Ovary (tissue), 9 donors: ENCODE measurements around the gene HNRNPA1. TPM values are rescaled to one million over a fixed set of nuclear protein-coding genes. Genes with fewer than 3 reads are reported as not detected.

Source experiments
- DNase-seq, 5 donors: peaks; one replicate each; pipeline ENCODE4 v3.0.0-alpha.2; 2019 to 2020
- H3K27ac ChIP-seq, 2 donors: fragments of 200-600 bp; one replicate each; pipeline versions ENCODE4 v1.5.1 to v1.8.0; 2019 to 2022
- H3K27me3 ChIP-seq: fragments of 200-600 bp; one replicate; pipeline ENCODE4 v1.8.0; 2022
- H3K36me3 ChIP-seq: fragments of 200-600 bp; sonication (generic); one replicate; pipeline ENCODE4 v1.5.1; 2019
- H3K4me1 ChIP-seq: one replicate; pipeline ENCODE4 v1.8.1; 2013; ENCODE audit warnings: mild to moderate bottlenecking, moderate library complexity; ENCODE audit not compliant: insufficient read depth
- H3K4me3 ChIP-seq: fragments of 200-600 bp; sonication (generic); one replicate; pipeline ENCODE4 v1.5.1; 2017
- H3K9me3 ChIP-seq, 2 donors: fragments of 200-600 bp in 1 of 2; sonication (generic) in 1 of 2; one replicate each; pipeline versions ENCODE4 v1.5.1 to v1.8.1; 2013 to 2019; ENCODE audit warnings: mild to moderate bottlenecking in 1 of 2, moderate library complexity in 1 of 2
- CTCF ChIP-seq, 3 donors: fragments of 450-650 bp in 2 of 3; fragments of 200-600 bp in 1 of 3; IDR thresholded peaks; one replicate each; pipeline versions ENCODE4 v1.5.1 to v1.8.0; 2016 to 2022; ENCODE audit warnings: antibody characterized with exemption in 3 of 3, mild to moderate bottlenecking in 1 of 3
- EP300 ChIP-seq: sonication (generic); formaldehyde crosslinking; IDR thresholded peaks from one replicate; pipeline ENCODE4 v1.6.1; 2017; ENCODE audit warnings: antibody characterized with exemption
- POLR2A ChIP-seq: fragments of 450-650 bp; IDR thresholded peaks from one replicate; pipeline ENCODE4 v1.6.1; 2017; ENCODE audit warnings: antibody characterized with exemption, mild to moderate bottlenecking, moderate library complexity
- WGBS, 3 donors: extraction: QIAGEN DNeasy Blood & Tissue Kit in 1 of 3; methylation state at CpG; one replicate each; pipeline versions ENCODE4 v1.1.5 to v1.1.7; 2013 to 2017; 5-methylcytosine and 5-hydroxymethylcytosine counted together
- intact Hi-C, 4 donors: fragments of 100-400 bp; cut with DNase I; formaldehyde crosslinking; loops; one replicate each; pipeline versions ENCODE4 v1.11.0 to v1.15.1; 2022 to 2023
- polyA plus RNA-seq, 2 donors: library from polyadenylated mRNA; stranded (reverse); fragments of 200-250 nt in 1 of 2; fragments of 350-450 nt in 1 of 2; fragmentation: Illumina TruSeq in 1 of 2; extraction: RNeasy Lipid Tissue Mini Kit (QIAGEN cat#74804) in 1 of 2; gene quantifications; one replicate each; pipeline ENCODE4 v1.2.3, GENCODE V29; 2013 to 2014
- total RNA-seq, 7 donors: library from RNA; depleted of rRNA in 2 of 7; stranded (reverse); fragments of >200 nt in 2 of 7; fragmentation: NEBNext Ultra II Directional in 3 of 7; extraction: Animal tissue kit (Norgen Biotek cat#: 25700) in 3 of 7; gene quantifications; one replicate each; pipeline versions ENCODE4 v1.1.0 to v1.2.4, GENCODE V29; 2016 to 2023
- donor health status: DM: no; HTN: no; CAD: no; lungs with moderate emphysema.
- donor health status: DM: no; HTN: no; CAD: no.
- donor health status: Bipolar disorder and iron deficiency.
- donor health status: DM: yes; HTN: yes; CAD: no.
- donor health status: DM: no; HTN: no; CAD: no.
- donor health status: DM: yes; HTN: yes; CAD: no.

HNRNPA1 gene
- total and polyA plus RNA-seq, 9 donors, result 586 to 2,586 (median 2,385) TPM

GRCh38 chr12:54258201-54258681 lies 22.3 kb upstream of the HNRNPA1 start:
- intact Hi-C loops, result loop anchor here in 1 of 4 donors (10.0 kb wide), 1 partner anchor 67 kb away; the partner anchor contains the start of gene COPZ1
- H3K36me3 ChIP-seq, result no peaks in the 10 kb centered on the region
- H3K4me3 ChIP-seq, result no peak overlapping the region
- DNase-seq, result no peak
- no peak for TF ChIP-seq CTCF (IDR thresholded peaks at IDR 0.05)
- no peak for TF ChIP-seq EP300
- no peak for TF ChIP-seq POLR2A
- peak overlapping the region in 1 of 2 donors; percentile 42 for H3K27ac ChIP-seq
- peaks cover 5% of the 10 kb centered on the region for H3K4me1 ChIP-seq
- H3K9me3 ChIP-seq, result no peaks in the 10 kb centered on the region
- no peaks in the 10 kb centered on the region for H3K27me3 ChIP-seq

GRCh38 chr12:54259194-54260011 lies 21.1 kb upstream of the HNRNPA1 start:
- TF ChIP-seq EP300, result no peak
- no peak for TF ChIP-seq POLR2A
- no peak for TF ChIP-seq CTCF (IDR thresholded peaks at IDR 0.05)
- H3K27me3 ChIP-seq, result no peaks in the 10 kb centered on the region
- H3K36me3 ChIP-seq, result no peaks in the 10 kb centered on the region
- DNase-seq, result peak; percentile 77 to 88 (median 86)
- H3K27ac ChIP-seq, result peak overlapping the region in 1 of 2 donors; percentile 42
- WGBS, 3 donors, result 3 to 4% (median 4%) methylated on average over 11 of the region's 11 CpGs
- H3K9me3 ChIP-seq, result no peaks in the 10 kb centered on the region
- intact Hi-C loops, result loop anchor here in 1 of 4 donors (10.0 kb wide), 1 partner anchor 65 kb away; the partner anchor contains the start of gene COPZ1
- H3K4me1 ChIP-seq, result peaks cover 5% of the 10 kb centered on the region
- peak overlapping the region; percentile 5 for H3K4me3 ChIP-seq

- no peak for TF ChIP-seq CTCF (IDR thresholded peaks at IDR 0.05)
- TF ChIP-seq EP300, result no peak
- TF ChIP-seq POLR2A, result no peak
- peaks cover 5% of the 10 kb centered on the region for H3K4me1 ChIP-seq
- intact Hi-C loops, result no loop called here
- H3K27ac ChIP-seq, result peak overlapping the region in 1 of 2 donors; percentile 47
- DNase-seq, result no peak
- whole genome bisulfite sequencing, 3 donors, result 12 to 17% (median 16%) methylated on average over 5 of the region's 5 CpGs
- H3K9me3 ChIP-seq, result no peaks in the 10 kb centered on the region
- no peaks in the 10 kb centered on the region for H3K36me3 ChIP-seq
- H3K4me3 ChIP-seq, result no peak overlapping the region
- H3K27me3 ChIP-seq, result no peaks in the 10 kb centered on the region
Observed at GRCh38 chr12:54261815-54262402, 18.6 kb upstream of the HNRNPA1 start.

GRCh38 chr12:54262403-54262925 lies 18.1 kb upstream of the HNRNPA1 start:
- WGBS, 3 donors, result 5 to 7% (median 5%) methylated on average over 4 of the region's 4 CpGs
- Histone ChIP-seq H3K27me3 (no peaks in the 10 kb centered on the region), H3K9me3 (no peaks in the 10 kb centered on the region), H3K4me3 (no peak overlapping the region), H3K36me3 (no peaks in the 10 kb centered on the region), H3K27ac (peak overlapping the region in 1 of 2 donors; percentile 47), H3K4me1 (peaks cover 5% of the 10 kb centered on the region)
- no peak for TF ChIP-seq POLR2A
- no peak for TF ChIP-seq EP300
- TF ChIP-seq CTCF (IDR thresholded peaks at IDR 0.05), result no peak
- intact Hi-C loops, result no loop called here
- peak in 3 of 5 donors; percentile 34 to 51 (median 47) for DNase-seq
